Erythroblast (primary cell): ENCODE data around the gene OOSP1.
A peak's percentile ranks its signal among the peaks of the same experiment; 100 is the strongest.
"Not testable (repeated sequence)": the region's sequence is repeated elsewhere in the genome, so short reads cannot be mapped to it uniquely, and the experiment has no call there.

ENCODE experiments used
- DNase-seq, 2 experiments: peaks; one replicate each; lab custom pipeline; 2025; lab: John Stamatoyannopoulos, UW
- GATA1 ChIP-seq: IDR thresholded peaks from 2 replicates; pipeline ENCODE4 v1.6.1; 2011; ENCODE audit warnings: low read depth, mild to moderate bottlenecking, control low read depth, low read length, moderate library complexity
- POLR2A ChIP-seq: IDR thresholded peaks from 2 replicates; pipeline ENCODE4 v1.6.1; 2011; ENCODE audit warnings: mild to moderate bottlenecking, low read length

OOSP1 gene

GRCh38 chr11:59967677-59968394 lies 29.6 kb downstream of the OOSP1 start:
- peak; percentile 62 to 84 for DNase-seq
- TF ChIP-seq POLR2A = no peak
- no peak for TF ChIP-seq GATA1

DNA sequence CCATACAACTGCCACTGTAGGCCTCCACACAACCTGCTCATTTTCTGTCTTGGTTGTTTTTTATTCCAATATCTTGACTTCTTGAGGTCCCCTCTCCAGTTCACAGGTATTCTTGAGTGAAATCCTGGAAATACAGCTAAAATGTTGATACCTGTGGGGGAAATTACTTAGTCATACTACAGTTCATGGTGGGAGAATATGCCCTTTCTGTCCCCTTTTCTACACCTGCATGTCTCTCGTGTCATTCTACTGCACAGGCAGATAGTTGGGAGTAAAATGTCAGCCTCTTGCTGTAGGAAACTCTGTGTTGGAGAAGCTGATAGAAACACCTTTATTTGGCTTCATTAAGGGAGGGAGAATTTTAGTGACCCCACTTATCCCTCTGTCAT lies 30.2 kb downstream of the OOSP1 start:
- DNase-seq = peak in 1 of 2 experiments; percentile 39
- TF ChIP-seq GATA1 (no peak), POLR2A (no peak)

DNA sequence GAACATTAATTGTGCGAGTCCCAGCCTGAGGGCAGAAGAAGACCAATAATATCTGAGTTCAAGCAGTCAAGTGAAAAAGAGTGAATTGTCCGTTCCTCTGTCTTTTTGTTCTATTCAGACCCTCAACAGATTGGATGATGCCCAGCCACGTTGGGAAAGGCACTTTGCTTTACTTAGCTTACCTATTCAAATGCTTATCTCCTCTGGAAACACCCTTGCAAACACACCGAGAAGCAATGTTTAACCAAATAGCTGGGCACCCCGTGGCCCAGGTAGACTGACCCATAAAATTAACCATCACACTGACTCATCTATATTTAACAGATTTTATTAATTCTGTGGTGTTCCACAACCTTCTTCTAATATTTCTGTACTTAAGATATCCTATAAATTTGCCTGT lies 34.9 kb downstream of the OOSP1 start:
- no peak for DNase-seq
- no peak for TF ChIP-seq POLR2A
- TF ChIP-seq GATA1 = no peak

GRCh38 chr11:59981106-59981770 lies 43.0 kb downstream of the OOSP1 start:
- DNase-seq = no peak
- TF ChIP-seq POLR2A (no peak), GATA1 (no peak)

- DNase-seq = not testable (repeated sequence)
These were observed 43.8 kb downstream of the OOSP1 start for GRCh38 chr11:59982037-59982436.

DNA sequence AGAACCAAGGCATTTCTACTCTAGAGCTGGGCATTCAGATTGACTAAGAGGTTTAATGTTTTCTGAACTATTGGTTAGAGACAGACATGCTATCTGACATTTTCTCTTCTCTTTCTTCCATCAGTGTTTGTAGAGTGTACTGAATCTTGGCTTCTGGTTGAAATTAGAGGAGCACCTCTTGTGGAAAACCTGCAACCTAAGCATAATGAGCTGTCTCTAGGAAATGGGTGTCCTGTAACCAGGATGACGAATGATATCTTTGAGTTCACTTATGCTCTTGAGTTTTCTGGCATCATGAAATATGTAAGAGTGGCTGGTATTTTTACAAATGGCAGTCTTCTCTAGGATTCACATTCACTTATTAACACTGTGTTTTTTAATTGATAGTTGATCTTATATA lies 45.0 kb downstream of the OOSP1 start:
- no peak for TF ChIP-seq POLR2A
- TF ChIP-seq GATA1 = no peak
- DNase-seq = no peak

DNA sequence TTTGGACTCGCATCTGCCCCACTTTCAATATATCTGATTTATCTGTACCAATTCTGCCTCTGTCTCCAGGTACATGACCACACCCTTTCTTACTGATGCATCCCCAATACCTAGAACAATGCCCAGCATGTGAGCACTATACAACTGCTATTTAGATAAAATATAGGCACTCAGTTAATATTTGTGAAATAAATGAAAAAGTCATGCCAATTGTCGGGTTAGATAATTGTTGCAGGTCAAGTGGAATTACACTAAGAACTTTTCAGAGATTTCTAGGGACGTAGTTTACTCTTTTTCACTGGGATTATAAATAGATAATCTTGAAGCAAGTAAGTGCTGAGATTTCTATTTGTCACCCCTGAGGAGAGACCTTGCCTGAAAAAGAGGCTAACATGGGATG lies 46.1 kb downstream of the OOSP1 start:
- TF ChIP-seq GATA1 = no peak
- TF ChIP-seq POLR2A = no peak
- no peak for DNase-seq

- no peak for TF ChIP-seq GATA1
- no peak for TF ChIP-seq POLR2A
- DNase-seq = no peak
These were observed 52.2 kb downstream of the OOSP1 start for GRCh38 chr11:59990421-59990820.

DNA sequence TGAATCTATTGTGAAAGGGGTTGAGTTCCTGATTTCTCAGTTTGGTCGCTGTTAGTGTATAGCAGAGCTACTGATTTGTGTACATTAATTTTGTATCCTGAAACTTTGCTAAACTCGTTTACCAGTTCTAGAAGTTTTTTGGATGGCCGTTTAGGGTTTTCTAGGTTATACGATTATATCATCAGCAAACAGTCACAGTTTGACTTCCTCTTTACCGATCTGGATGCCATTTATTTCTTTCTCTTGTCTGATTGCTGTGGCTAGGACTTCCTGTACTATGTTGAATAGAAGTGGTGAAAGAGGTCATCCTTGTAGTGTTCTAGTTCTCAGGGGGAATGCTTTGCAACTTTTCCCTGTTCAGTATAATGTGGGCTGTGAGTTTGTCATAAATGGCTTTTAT lies 54.2 kb downstream of the OOSP1 start:
- TF ChIP-seq GATA1 = no peak
- no peak for TF ChIP-seq POLR2A

DNA sequence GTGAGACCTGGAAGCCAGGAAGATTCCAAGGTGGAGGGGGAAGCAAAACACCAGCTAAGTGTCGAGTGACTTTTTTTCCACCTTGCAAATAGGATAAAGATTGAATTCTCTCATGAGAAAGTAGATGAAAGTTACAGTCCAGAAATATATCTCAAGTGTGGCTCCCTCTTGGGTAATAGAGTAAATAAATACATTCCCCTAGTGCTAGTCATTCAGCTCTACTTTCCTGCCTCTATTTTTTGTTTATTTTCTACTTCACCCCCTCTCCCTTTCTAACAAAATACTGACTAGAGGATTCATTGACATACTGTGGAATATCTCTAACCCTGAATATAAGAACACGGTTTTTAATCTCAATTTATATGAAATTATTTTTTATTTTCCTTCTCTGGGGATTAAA lies 59.6 kb downstream of the OOSP1 start:
- no peak for DNase-seq
- TF ChIP-seq GATA1 (no peak), POLR2A (no peak)

More for the DNA sequence above, 54.2 kb downstream of the OOSP1 start:
- DNase-seq = no peak

GRCh38 chr11:59999691-60000090 lies 61.5 kb downstream of the OOSP1 start:
- TF ChIP-seq GATA1 (no peak), POLR2A (no peak)
- no peak for DNase-seq

DNA sequence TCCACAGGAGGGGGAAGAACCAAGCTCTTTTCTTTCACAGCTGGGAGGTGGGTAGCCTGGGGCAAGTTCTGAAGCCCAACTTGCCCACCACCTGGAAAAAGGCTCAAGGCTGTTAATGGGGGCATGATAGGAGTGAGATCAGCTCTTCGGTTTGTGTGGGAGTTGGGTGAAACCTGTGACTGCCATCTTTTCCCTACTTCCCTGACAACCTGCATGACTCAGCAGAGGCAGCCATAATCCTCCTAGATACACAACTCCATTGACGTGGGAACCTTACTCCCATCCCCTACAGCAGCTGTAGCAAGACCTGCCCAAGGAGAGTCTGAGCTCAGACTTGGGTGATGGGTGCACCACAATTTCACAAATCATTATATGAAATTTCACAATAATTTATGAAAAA lies 65.5 kb downstream of the OOSP1 start:
- no peak for DNase-seq
- TF ChIP-seq GATA1 (no peak), POLR2A (no peak)

DNA sequence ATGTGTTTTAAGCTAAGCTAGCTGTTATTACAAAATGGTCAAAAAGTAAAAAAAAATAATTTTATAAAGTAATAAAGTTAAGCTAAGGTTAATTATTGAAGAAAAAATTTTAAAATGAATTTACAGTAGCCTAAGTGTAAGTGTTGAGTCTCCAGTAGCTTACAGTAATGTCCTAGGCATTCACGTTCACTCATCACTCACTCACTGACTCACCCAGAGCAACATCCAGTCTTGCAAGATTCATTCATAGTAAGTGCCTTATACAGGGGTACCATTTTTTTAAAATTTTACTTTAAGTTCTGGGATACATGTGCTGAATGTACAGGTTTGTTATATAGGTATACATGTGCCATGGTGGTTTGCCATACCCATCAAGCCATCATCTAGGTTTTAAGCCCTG lies 67.1 kb downstream of the OOSP1 start:
- no peak for DNase-seq
- TF ChIP-seq POLR2A = no peak
- no peak for TF ChIP-seq GATA1
